Small intestine (tissue), 7 donors: ENCODE data around the gene RCN1. TPM values are rescaled to one million over a fixed set of nuclear protein-coding genes. Genes with fewer than 3 reads are reported as not detected.

Experiments used
- DNase-seq, 2 donors: peaks; one replicate each; pipeline versions ENCODE4 v3.0.0 to v3.0.0-alpha.2; 2013
- FAIRE-seq: peaks from 2 replicates; lab custom pipeline; 2012; peaks lifted over from hg19 to GRCh38; lab: Jason Lieb, UNC
- H3K27ac ChIP-seq, 3 donors: one replicate each; pipeline ENCODE4 v1.5.1; 2013; ENCODE audit warnings: low read length in 2 of 3, mild to moderate bottlenecking in 2 of 3, control low read depth in 1 of 3, inconsistent platforms in 1 of 3, low read depth in 1 of 3, moderate library complexity in 1 of 3
- H3K27me3 ChIP-seq, 3 donors: one replicate each; pipeline ENCODE4 v1.6.1; 2013; ENCODE audit warnings: low read length in 3 of 3, inconsistent platforms in 1 of 3; ENCODE audit not compliant: control insufficient read depth in 3 of 3, insufficient read depth in 3 of 3
- H3K36me3 ChIP-seq, 3 donors: one replicate each; pipeline ENCODE4 v1.6.1; 2013; ENCODE audit warnings: low read length in 3 of 3, inconsistent platforms in 1 of 3, low read depth in 1 of 3, mild to moderate bottlenecking in 1 of 3, moderate library complexity in 1 of 3; ENCODE audit not compliant: control insufficient read depth in 3 of 3, insufficient read depth in 2 of 3
- H3K4me1 ChIP-seq, 3 donors: one replicate each; pipeline ENCODE4 v1.6.1; 2013; ENCODE audit warnings: low read length in 2 of 3, inconsistent platforms in 1 of 3, low read depth in 1 of 3, mild to moderate bottlenecking in 1 of 3, moderate library complexity in 1 of 3; ENCODE audit not compliant: control insufficient read depth in 3 of 3, insufficient read depth in 2 of 3
- H3K4me3 ChIP-seq, 3 donors: one replicate each; pipeline ENCODE4 v1.5.1; 2013; ENCODE audit warnings: low read length in 3 of 3, control low read depth in 1 of 3, inconsistent platforms in 1 of 3, low read depth in 1 of 3, mild to moderate bottlenecking in 1 of 3, moderate library complexity in 1 of 3
- H3K9me3 ChIP-seq, 2 donors: one replicate each; pipeline ENCODE4 v1.6.1; 2013; ENCODE audit warnings: low read depth in 1 of 2, low read length in 1 of 2; ENCODE audit not compliant: control insufficient read depth in 2 of 2, insufficient read depth in 1 of 2
- WGBS, 3 donors: extraction: QIAGEN DNeasy Blood & Tissue Kit; methylation state at CpG; one replicate each; pipeline ENCODE4 v1.1.7; 2013; 5-methylcytosine and 5-hydroxymethylcytosine counted together
- polyA plus RNA-seq, 4 donors: library from polyadenylated mRNA; stranded (reverse) in 3 of 4; unstranded in 1 of 4; fragments of 200-250 nt in 3 of 4; fragments of 120-200 nt in 1 of 4; gene quantifications; one replicate each; pipeline versions ENCODE4 v1.2.1 to v1.2.3, GENCODE V29; 2013
- donor health status: healthy with polysubstance abuse.
- donor health status: control.
- donor health status: control.
- donor health status: Bipolar disorder and iron deficiency.
- donor health status: healthy.

Gene RCN1
- polyA plus RNA-seq, 4 donors: 9.4 to 87.5 (median 44.9) TPM

DNA sequence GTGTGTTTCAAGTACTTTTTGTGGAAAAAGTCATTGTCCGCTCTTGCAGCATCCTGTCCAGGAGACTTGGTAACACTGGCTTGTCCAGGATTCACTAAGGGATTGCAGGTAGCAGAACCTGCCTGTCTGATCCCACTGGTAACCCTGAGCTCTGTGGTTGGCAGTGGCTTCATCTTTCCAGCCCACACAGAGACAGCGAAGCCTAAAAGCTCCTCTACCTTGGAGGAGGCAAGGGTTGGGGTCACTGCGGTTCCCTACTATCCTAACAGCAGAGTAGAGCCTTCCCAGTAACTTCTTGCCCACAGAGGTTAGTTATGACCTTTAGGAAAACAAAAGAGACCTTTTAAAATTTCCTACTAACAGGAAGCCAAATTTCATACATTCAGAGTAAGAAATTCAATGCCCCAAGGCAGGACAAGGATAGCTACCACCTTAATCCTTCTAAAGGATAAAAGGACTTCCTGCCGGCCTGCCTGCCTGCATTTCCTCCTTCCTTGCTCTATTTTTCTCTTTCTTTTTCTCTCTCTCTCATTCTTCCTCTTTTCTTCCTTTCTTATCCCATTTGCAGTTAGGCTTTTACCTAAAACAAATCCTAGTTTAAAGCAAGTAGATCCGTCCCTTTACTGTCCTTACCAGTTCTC, 8.4 kb upstream of the RCN1 start:
- no peak for DNase-seq
- no peaks in the 10 kb centered on the region for H3K9me3 ChIP-seq
- no peak overlapping the region for H3K4me3 ChIP-seq
- no peak for FAIRE-seq
- no peaks in the 10 kb centered on the region for H3K36me3 ChIP-seq
- H3K27ac ChIP-seq: no peak overlapping the region
- 81 to 87% (median 85%) methylated on average over 5 of the region's 5 CpGs for WGBS, 3 donors
- H3K4me1 ChIP-seq: no peaks in the 10 kb centered on the region
- H3K27me3 ChIP-seq: peaks cover 0 to 19% (median 0%) of the 10 kb centered on the region in 3 donors

DNA sequence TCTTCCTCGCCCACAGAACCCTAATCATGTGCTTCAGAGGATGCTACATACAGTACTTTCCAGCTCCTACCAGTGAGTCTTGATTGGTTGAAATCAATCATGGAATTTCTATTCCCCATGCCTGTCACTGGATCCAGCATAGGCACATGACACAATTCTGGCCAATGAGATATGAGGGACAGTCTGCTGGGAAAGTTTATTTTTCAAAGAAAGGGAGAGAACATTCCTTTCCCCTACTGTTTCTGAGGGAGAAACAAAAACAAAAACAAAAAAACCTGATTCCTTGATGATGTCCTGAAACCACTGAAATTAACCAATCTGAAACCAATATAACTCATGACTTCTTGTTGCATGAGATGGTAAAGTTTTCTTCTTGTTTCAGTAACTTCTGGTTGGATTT, 3.3 kb upstream of the RCN1 start:
- Histone ChIP-seq H3K4me3 (no peak overlapping the region), H3K27me3 (peaks cover 0 to 27% (median 0%) of the 10 kb centered on the region in 3 donors), H3K4me1 (peaks cover 2 to 4% (median 3%) of the 10 kb centered on the region in 3 donors), H3K9me3 (no peaks in the 10 kb centered on the region), H3K27ac (no peak overlapping the region), H3K36me3 (peaks cover 0 to 3% (median 0%) of the 10 kb centered on the region in 3 donors)
- DNase-seq (no peak), FAIRE-seq (no peak)
- WGBS, 3 donors: 79 to 89% (median 80%) methylated on average over 1 of the region's 1 CpG

GRCh38 chr11:32088117-32088941, 2.5 kb upstream of the RCN1 start:
- no peak for DNase-seq
- peaks cover 0 to 4% (median 0%) of the 10 kb centered on the region in 3 donors for H3K36me3 ChIP-seq
- H3K4me1 ChIP-seq: peaks cover 3 to 7% (median 7%) of the 10 kb centered on the region in 3 donors
- H3K27me3 ChIP-seq: peaks cover 0 to 23% (median 0%) of the 10 kb centered on the region in 3 donors
- FAIRE-seq: no peak
- WGBS, 3 donors: 15 to 46% (median 23%) methylated on average over 4 of the region's 4 CpGs
- no peaks in the 10 kb centered on the region for H3K9me3 ChIP-seq
- H3K4me3 ChIP-seq: no peak overlapping the region
- no peak overlapping the region for H3K27ac ChIP-seq

DNA sequence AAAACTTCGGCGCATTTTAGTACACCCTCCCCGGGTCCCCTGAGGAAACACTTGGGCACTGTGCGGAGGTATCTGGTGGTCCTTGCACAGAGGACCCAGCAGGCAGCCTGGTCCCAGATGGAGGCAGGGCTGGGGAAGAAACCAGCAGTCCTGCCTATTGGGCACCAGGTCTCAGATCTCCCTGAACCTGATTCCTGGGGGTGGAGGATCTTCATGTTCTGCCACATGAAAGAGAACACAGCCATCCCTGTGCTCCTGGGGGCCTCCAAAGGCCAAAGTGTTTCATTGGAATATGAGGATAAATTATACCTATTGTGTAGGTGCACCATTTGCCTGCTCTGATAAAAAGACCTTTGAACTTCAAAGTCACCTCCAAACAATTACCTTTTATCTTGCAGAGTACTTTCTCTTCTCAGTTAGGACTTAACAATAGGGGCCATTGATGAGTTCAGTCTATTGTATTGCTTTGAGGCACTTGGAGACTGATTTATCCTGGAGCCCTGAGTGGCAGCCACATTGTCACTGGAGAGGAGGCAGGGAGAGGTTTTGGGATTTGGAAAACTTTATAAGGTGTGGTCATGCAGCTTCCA, 1.8 kb downstream of the RCN1 start:
- H3K27me3 ChIP-seq: peaks cover 0 to 8% (median 0%) of the 10 kb centered on the region in 3 donors
- 56 to 80% (median 67%) methylated on average over 4 of the region's 4 CpGs for WGBS, 3 donors
- peak overlapping the region in 1 of 3 donors; percentile 58 for H3K4me3 ChIP-seq
- H3K4me1 ChIP-seq: peaks cover 3 to 7% (median 7%) of the 10 kb centered on the region in 3 donors
- FAIRE-seq: no peak
- H3K27ac ChIP-seq: peak overlapping the region in 1 of 3 donors; percentile 30
- DNase-seq: peak; percentile 18 to 47
- H3K36me3 ChIP-seq: peaks cover 0 to 17% (median 0%) of the 10 kb centered on the region in 3 donors
- H3K9me3 ChIP-seq: no peaks in the 10 kb centered on the region

DNA sequence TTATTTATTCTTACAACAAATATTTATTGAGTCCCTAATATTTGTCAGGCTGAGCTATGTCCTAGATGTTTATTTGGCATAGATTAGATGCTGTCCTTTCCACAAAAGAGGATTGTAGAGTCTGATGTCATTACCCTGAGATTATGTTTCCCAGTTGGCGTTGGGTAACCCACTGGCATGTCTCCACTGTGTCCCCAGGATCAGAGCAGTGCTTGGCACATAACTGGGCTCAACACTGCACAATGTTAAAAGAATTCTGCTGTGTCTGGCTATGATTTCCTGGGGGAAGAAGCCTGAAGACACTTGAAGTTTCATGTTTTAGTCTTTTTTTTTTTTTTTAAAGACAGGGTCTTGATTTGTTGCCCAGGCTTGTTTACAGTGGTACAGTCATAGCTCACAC, 4.0 kb downstream of the RCN1 start:
- H3K36me3 ChIP-seq: peaks cover 3 to 29% (median 4%) of the 10 kb centered on the region in 3 donors
- FAIRE-seq: no peak

DNA sequence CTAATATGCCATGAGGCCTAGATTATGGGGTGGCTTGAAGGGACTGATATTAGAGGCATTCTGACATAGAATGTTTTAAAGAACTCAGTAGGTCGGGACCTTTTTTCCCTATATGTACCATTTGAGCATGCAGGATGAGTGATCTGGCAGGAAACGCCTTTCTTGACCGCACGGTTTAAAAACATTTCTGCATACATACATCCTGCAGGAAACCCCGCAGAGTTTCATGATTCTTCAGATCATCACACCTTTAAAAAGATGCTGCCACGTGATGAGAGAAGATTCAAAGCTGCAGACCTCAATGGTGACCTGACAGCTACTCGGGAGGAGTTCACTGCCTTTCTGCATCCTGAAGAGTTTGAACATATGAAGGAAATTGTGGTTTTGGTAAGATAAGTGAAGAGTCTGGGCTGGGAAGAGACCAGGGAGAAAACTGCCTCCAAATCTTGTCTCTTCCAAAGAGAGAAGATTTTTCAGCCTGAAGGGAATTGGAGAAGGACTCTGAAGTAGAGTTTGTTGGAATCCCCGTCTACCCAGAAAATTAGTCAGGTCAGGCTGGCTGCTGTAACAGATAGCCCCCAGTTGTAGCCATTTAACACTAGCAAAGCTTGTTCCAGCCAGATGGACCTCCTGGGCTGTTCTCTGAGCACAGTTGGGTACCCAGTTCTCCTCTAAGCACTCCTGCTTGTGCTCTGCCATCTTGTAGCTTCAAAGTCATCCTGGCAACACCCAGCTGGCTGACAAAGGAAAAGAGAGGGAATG, 7.4 kb downstream of the RCN1 start:
- no peak overlapping the region for H3K27ac ChIP-seq
- 86 to 95% (median 90%) methylated on average over 8 of the region's 8 CpGs for WGBS, 3 donors
- H3K27me3 ChIP-seq: no peaks in the 10 kb centered on the region
- no peaks in the 10 kb centered on the region for H3K4me1 ChIP-seq
- H3K4me3 ChIP-seq: no peak overlapping the region
- DNase-seq: no peak
- no peak for FAIRE-seq
- H3K36me3 ChIP-seq: peaks cover 5 to 42% (median 9%) of the 10 kb centered on the region in 3 donors
- no peaks in the 10 kb centered on the region for H3K9me3 ChIP-seq

More for the DNA sequence above, 4.0 kb downstream of the RCN1 start:
- Histone ChIP-seq H3K4me3 (no peak overlapping the region), H3K9me3 (no peaks in the 10 kb centered on the region), H3K27me3 (no peaks in the 10 kb centered on the region), H3K4me1 (peaks cover 3 to 7% (median 7%) of the 10 kb centered on the region in 3 donors), H3K27ac (no peak overlapping the region)
- WGBS, 3 donors: 68 to 77% (median 72%) methylated on average over 1 of the region's 1 CpG
- DNase-seq: no peak

DNA sequence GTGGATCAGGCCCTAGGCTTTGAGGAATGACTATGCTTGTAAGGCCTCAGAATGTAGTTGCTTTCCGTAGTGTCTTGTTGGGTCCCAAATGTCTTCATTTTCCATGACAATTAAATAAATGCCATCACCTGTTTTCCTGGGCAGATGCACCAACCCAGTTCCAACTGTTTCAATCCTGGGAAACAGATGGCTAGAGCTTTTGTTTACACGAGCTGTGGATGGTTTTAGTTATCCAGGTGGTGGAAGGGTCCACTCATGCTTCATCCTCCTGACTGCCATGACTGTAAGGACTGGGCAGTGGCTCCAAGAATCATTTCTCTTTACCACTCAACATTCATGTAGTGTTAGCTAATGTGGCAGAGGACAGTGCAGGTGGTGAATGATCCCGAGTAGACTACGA, 8.6 kb downstream of the RCN1 start:
- Histone ChIP-seq H3K36me3 (peaks cover 9 to 40% (median 12%) of the 10 kb centered on the region in 3 donors), H3K4me1 (no peaks in the 10 kb centered on the region), H3K27me3 (no peaks in the 10 kb centered on the region), H3K4me3 (no peak overlapping the region), H3K27ac (no peak overlapping the region), H3K9me3 (no peaks in the 10 kb centered on the region)
- FAIRE-seq: no peak
- no peak for DNase-seq
- 71 to 85% (median 75%) methylated on average over 4 of the region's 4 CpGs for WGBS, 3 donors

DNA sequence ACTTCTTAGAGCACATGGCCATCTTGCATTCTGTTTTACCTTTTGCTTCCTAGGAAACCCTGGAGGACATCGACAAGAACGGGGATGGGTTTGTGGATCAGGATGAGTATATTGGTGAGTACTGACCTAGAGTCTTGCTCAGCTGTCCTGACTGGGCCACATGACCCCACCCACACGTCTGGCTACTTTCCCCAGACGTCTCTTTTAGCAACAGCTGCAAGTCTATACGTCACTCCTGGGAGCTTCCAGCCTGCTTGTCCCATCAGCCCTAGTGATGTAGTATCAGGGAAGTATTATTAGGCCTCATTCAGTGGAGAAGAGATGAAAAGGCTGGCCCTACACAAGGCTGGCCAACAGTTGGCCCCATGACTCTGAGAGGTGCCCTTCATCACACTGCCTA, 9.6 kb downstream of the RCN1 start:
- WGBS, 3 donors: 61 to 72% (median 64%) methylated on average over 5 of the region's 5 CpGs
- Histone ChIP-seq H3K27me3 (no peaks in the 10 kb centered on the region), H3K4me1 (no peaks in the 10 kb centered on the region), H3K9me3 (no peaks in the 10 kb centered on the region), H3K4me3 (no peak overlapping the region), H3K27ac (no peak overlapping the region), H3K36me3 (peaks cover 9 to 42% (median 12%) of the 10 kb centered on the region in 3 donors)
- DNase-seq (no peak), FAIRE-seq (no peak)
